Renal pelvis (tissue), 4 donors: ENCODE results near the gene ZNF579. TPM values are rescaled to one million over a fixed set of nuclear protein-coding genes. Genes with fewer than 3 reads are reported as not detected.
"Not testable (repeated sequence)": the region's sequence is repeated elsewhere in the genome, so short reads cannot be mapped to it uniquely, and the experiment has no call there.

Experiments used
- DNase-seq: peaks from one replicate; pipeline ENCODE4 v3.0.0-alpha.2; 2013
- polyA plus RNA-seq, 3 donors: library from polyadenylated mRNA; unstranded; fragments of 120-200 nt; gene quantifications; one replicate each; pipeline ENCODE4 v1.2.1, GENCODE V29; 2013; ENCODE audit not compliant: insufficient read length in 3 of 3

The ZNF579 gene
- polyA plus RNA-seq, 3 donors: 21.5 to 23.7 (median 22.9) TPM

- DNase-seq: no peak
Measured at GRCh38 chr19:55544776-55545439, 35.7 kb downstream of the ZNF579 start.

GRCh38 chr19:55544014-55544413, 36.6 kb downstream of the ZNF579 start:
- no peak for DNase-seq

GRCh38 chr19:55543567-55543966, 37.1 kb downstream of the ZNF579 start:
- DNase-seq: no peak

GRCh38 chr19:55542292-55542855, 38.3 kb downstream of the ZNF579 start:
- no peak for DNase-seq

GRCh38 chr19:55541091-55541490, 39.6 kb downstream of the ZNF579 start:
- DNase-seq: no peak

GRCh38 chr19:55540619-55541018, 40.0 kb downstream of the ZNF579 start:
- no peak for DNase-seq

GRCh38 chr19:55539090-55539984, 41.3 kb downstream of the ZNF579 start:
- DNase-seq: no peak

- DNase-seq: no peak
Measured at GRCh38 chr19:55538132-55538531, 42.5 kb downstream of the ZNF579 start.

GRCh38 chr19:55537741-55538111, 42.9 kb downstream of the ZNF579 start:
- DNase-seq: no peak

GRCh38 chr19:55536951-55537740, 43.5 kb downstream of the ZNF579 start, which contains the start of gene SBK2:
Gene SBK2 (minus strand): TSS chr19:55537133. CDS start chr19:55536294, 839 bp downstream.
- DNase-seq: no peak

- DNase-seq: peak; percentile 52
Measured at GRCh38 chr19:55536366-55536765, 44.3 kb downstream of the ZNF579 start.

- DNase-seq: no peak
Measured at GRCh38 chr19:55535965-55536350, 44.7 kb downstream of the ZNF579 start.

- no peak for DNase-seq
Measured at GRCh38 chr19:55535173-55535964, 45.3 kb downstream of the ZNF579 start.

- DNase-seq: not testable (repeated sequence)
Measured at GRCh38 chr19:55534280-55534679, 46.4 kb downstream of the ZNF579 start.

GRCh38 chr19:55530996-55531395, 49.7 kb downstream of the ZNF579 start:
- DNase-seq: no peak

GRCh38 chr19:55529636-55530234, 50.9 kb downstream of the ZNF579 start:
- no peak for DNase-seq

GRCh38 chr19:55528030-55528803, 52.4 kb downstream of the ZNF579 start:
- DNase-seq: no peak

GRCh38 chr19:55527197-55528029, 53.2 kb downstream of the ZNF579 start:
- DNase-seq: no peak
